GM18951 (cell line): ENCODE results near the gene ANAPC2.

ENCODE experiments used
- POLR2A ChIP-seq: IDR thresholded peaks from 4 replicates; pipeline ENCODE4 v1.6.1; 2011; ENCODE audit warnings: mild to moderate bottlenecking; ENCODE audit not compliant: insufficient read length, insufficient read depth; ENCODE audit errors: extremely low read depth
- in situ Hi-C: fragments of 300-500 bp; cut with MboI; formaldehyde crosslinking; loops from one replicate; pipeline ENCODE4 v1.12.0; 2022; ENCODE audit warnings: low sequenced_read_pairs, mixed read lengths, inconsistent platforms; ENCODE audit not compliant: unreplicated experiment

ANAPC2 gene

GRCh38 chr9:137199411-137200121, 11.2 kb upstream of the ANAPC2 start:
- TF ChIP-seq POLR2A = no peak
- in situ Hi-C loops = no loop called here

GRCh38 chr9:137198902-137199283, 10.5 kb upstream of the ANAPC2 start:
- in situ Hi-C loops = no loop called here
- no peak for TF ChIP-seq POLR2A

DNA sequence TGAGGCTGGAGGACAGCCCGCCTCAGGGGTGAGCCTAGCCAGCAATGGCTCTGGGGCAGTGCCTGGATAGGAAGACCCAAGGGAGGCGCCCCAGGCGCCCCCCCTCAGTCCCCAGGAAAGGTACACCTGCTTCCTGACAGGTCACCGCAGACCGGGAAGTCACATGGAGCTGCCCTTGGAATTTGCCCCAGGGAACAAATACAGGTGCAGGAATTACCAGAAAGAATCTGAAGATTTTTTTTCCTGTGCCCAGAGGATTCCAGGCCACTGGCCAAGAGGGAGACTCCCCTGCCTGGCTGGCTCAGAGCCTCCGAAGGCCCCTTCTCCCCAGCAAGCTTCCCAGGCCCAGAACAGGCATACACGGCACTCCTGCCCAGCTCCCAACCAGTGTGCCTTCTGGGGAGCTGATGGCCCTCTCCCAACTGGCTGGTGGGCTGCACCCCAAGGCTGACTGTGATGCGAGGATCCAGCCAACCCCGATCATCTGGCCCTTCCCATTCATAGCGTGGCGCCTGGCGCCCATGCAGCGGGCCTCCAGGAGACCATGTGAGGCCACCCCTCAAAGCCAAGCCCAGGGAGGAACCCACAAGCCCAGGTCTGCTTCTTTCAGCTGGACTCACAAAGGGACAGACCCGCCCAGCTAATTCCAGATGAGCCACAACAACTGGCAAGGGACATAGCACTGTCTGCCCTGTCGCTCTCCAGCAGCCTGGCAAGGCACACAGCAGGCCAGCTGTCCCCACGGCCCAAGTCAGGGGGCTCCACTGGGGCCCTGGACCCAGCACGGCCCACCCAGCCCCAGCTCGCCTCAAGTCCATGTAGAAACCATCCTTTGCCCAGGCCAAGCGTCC, 9.9 kb upstream of the ANAPC2 start:
- in situ Hi-C loops = no loop called here
- no peak for TF ChIP-seq POLR2A

- no peak for TF ChIP-seq POLR2A
Measured at GRCh38 chr9:137195525-137196220, 7.3 kb upstream of the ANAPC2 start.

DNA sequence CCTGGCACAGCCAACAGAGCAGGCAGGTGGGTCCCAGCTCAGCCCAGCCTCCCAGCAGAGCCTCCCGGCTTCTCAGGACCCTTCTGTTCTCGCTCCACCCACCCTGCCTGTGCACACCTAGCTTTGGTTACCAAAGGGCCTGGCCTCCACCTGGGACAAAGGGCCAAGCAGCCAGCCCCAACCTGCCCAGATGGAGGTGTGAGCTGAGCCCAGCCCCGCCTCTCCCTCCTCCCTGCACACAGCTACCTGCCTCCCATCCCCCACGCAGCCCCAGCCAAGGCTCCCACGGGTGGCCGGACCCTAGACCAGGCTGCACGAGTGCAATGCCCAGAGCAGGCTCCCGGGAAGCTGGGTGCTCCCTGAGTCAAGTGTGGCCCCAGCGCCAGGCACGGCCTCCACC, 6.5 kb upstream of the ANAPC2 start:
- no peak for TF ChIP-seq POLR2A
- in situ Hi-C loops = no loop called here

More at GRCh38 chr9:137195525-137196220, 7.3 kb upstream of the ANAPC2 start:
- in situ Hi-C loops = no loop called here

- in situ Hi-C loops = no loop called here
- no peak for TF ChIP-seq POLR2A
Measured at GRCh38 chr9:137194388-137194787, 6.0 kb upstream of the ANAPC2 start.

GRCh38 chr9:137193771-137194170, 5.4 kb upstream of the ANAPC2 start:
- no peak for TF ChIP-seq POLR2A
- in situ Hi-C loops = no loop called here

GRCh38 chr9:137192859-137193258, 4.5 kb upstream of the ANAPC2 start:
- no peak for TF ChIP-seq POLR2A
- in situ Hi-C loops = no loop called here

GRCh38 chr9:137192448-137192780, 4.1 kb upstream of the ANAPC2 start:
- in situ Hi-C loops = no loop called here
- TF ChIP-seq POLR2A = no peak

- no peak for TF ChIP-seq POLR2A
- in situ Hi-C loops = no loop called here
Measured at GRCh38 chr9:137191691-137192447, 3.5 kb upstream of the ANAPC2 start.

GRCh38 chr9:137191245-137191644, 2.9 kb upstream of the ANAPC2 start:
- in situ Hi-C loops = no loop called here

DNA sequence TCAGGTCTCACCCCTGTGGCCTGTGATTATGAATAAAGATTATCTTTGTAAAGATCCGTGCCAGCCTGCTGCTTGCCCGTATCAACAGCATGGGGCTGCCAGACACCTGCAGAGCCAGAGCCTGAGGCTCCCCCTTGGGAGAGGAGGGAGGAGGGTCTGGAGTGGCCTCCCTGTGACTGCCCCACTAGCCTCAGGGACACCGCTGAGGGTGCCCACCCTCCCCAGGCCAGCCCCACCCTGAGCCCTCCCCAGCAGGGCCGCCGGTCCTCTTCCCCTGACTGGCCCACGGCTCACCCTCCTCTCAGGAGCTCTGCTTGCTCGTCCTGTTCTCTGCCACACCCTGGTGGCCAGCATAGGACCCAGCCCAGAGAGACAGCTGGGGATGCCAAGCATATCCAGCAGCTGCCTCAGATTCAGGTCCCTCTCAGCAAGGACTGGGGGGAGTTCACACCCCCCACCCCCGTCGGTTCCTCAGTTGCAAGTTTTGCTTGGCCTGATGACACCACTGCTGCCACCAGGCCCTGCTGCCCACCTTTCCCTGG, 2.0 kb upstream of the ANAPC2 start:
- TF ChIP-seq POLR2A = no peak
- in situ Hi-C loops = no loop called here

More at GRCh38 chr9:137191245-137191644, 2.9 kb upstream of the ANAPC2 start:
- TF ChIP-seq POLR2A = no peak
